Measurements from ENCODE around the gene CAMSAP1.

The CAMSAP1 gene

DNA sequence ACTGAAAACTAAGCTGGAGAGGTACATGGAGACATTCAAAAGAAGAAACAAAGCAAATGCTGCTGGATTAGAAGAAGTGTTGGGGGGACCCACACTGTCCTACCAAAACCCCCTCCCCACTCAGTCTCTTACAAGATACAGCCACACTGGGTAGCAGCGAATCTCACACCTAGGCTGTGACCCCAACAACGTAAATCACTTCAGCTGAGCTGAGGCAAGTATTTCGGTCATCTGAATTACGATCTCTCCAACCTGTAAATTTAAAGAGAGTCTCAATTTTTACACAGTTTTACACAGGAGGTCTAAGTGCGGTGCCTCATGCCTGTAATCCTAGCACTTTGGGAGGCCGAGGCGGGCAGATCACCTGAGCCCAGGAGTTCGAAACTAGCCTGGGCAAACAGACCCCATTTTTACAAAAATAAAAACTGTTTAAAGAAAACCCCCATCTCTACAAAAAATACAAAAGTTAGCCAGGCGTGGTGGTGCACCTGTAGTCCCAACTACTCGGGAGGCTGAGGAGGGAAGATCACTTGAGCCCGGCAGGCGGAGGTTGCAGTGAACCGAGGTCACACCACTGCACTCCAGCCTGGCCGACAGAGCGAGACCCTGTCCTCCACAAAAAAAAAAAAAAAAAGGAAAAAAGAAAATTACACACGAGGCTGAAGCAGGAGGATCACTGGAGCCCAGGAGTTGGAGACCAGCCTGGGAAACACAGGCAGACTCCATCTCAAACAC lies 3.4 kb downstream of the CAMSAP1 start:
- CTCF ChIA-PET, result no interaction called here
- TF ChIP-seq, protein P1, sequence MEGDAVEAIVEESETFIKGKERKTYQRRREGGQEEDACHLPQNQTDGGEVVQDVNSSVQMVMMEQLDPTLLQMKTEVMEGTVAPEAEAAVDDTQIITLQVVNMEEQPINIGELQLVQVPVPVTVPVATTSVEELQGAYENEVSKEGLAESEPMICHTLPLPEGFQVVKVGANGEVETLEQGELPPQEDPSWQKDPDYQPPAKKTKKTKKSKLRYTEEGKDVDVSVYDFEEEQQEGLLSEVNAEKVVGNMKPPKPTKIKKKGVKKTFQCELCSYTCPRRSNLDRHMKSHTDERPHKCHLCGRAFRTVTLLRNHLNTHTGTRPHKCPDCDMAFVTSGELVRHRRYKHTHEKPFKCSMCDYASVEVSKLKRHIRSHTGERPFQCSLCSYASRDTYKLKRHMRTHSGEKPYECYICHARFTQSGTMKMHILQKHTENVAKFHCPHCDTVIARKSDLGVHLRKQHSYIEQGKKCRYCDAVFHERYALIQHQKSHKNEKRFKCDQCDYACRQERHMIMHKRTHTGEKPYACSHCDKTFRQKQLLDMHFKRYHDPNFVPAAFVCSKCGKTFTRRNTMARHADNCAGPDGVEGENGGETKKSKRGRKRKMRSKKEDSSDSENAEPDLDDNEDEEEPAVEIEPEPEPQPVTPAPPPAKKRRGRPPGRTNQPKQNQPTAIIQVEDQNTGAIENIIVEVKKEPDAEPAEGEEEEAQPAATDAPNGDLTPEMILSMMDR (conservative IDR thresholded peaks at IDR 0.05; ENCODE audit: low read depth), result no peak
- POLR2A ChIA-PET (ENCODE audit: low non-redundant PET), result no interaction called here
- H3K27ac ChIP-seq, result peak overlapping the region; percentile 82
- DNase-seq (ENCODE audit: low spot score), result no peak

DNA sequence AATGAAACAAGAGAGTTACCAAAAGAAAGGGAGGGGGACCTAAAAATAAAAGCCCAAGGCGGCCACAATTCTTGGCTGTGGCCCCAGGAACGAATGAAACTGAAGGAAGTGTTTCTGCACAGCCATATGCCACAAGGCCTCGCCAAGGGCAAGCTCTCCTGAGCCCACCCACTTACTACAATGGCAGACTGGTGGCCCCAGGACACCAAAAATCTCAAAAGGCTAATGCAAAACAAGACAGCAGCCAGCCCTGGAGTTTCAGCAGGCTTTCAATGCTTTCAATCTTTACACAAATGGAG lies 4.0 kb downstream of the CAMSAP1 start:
- CTCF ChIA-PET, result interaction anchor here (1.0 kb wide), 1 partner anchor 39 kb away, joined by 3 read pairs; no protein-coding TSS in a partner anchor
- POLR2A ChIA-PET (ENCODE audit: low non-redundant PET), result no interaction called here
- DNase-seq (ENCODE audit: low spot score), result no peak
- H3K27ac ChIP-seq, result peak overlapping the region; percentile 59
- TF ChIP-seq, protein P1 (conservative IDR thresholded peaks at IDR 0.05; ENCODE audit: low read depth), result no peak

GRCh38 chr9:135902655-135903357 lies 4.5 kb downstream of the CAMSAP1 start:
- H3K27ac ChIP-seq, result peak overlapping the region; percentile 59
- ChIA-PET CTCF (interaction anchor here (1.0 kb wide), 1 partner anchor 39 kb away, joined by 3 read pairs; no protein-coding TSS in a partner anchor), POLR2A (ENCODE audit: low non-redundant PET) (no interaction called here)
- no peak for DNase-seq (ENCODE audit: low spot score)
- TF ChIP-seq, protein P1 (conservative IDR thresholded peaks at IDR 0.05; ENCODE audit: low read depth), result no peak

DNA sequence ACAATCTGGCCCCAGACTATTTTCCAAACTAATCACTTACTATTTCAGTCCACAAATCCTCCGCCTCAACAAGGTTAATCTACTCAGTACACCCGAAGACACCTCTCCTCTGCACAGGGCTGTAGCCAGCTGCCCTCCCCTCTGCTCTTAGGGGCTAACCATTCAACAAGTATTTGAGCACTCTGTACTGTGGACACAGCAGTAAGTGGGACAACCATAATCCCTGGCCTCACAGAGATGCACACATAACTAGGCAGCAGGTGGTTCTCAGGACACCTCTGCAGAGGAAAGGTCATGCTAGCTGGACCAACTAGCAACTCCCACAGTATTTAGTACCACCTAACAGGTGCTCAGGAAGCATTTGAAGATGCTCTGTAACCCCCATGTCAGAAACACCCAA lies 5.5 kb downstream of the CAMSAP1 start:
- TF ChIP-seq, protein P1 (conservative IDR thresholded peaks at IDR 0.05; ENCODE audit: low read depth), result no peak
- H3K27ac ChIP-seq, result no peak overlapping the region
- ChIA-PET POLR2A (ENCODE audit: low non-redundant PET) (no interaction called here), CTCF (interaction anchor here (0.8 kb wide), 1 partner anchor 8 kb away, joined by 3 read pairs; no protein-coding TSS in a partner anchor)
- DNase-seq (ENCODE audit: low spot score), result no peak

- CTCF ChIA-PET, result interaction anchor here (0.8 kb wide), 1 partner anchor 8 kb away, joined by 3 read pairs; no protein-coding TSS in a partner anchor
- TF ChIP-seq, protein P1 (conservative IDR thresholded peaks at IDR 0.05; ENCODE audit: low read depth), result no peak
- no peak for DNase-seq (ENCODE audit: low spot score)
- no peak overlapping the region for H3K27ac ChIP-seq
- POLR2A ChIA-PET (ENCODE audit: low non-redundant PET), result no interaction called here
These were observed 6.2 kb downstream of the CAMSAP1 start for GRCh38 chr9:135901031-135901758.

DNA sequence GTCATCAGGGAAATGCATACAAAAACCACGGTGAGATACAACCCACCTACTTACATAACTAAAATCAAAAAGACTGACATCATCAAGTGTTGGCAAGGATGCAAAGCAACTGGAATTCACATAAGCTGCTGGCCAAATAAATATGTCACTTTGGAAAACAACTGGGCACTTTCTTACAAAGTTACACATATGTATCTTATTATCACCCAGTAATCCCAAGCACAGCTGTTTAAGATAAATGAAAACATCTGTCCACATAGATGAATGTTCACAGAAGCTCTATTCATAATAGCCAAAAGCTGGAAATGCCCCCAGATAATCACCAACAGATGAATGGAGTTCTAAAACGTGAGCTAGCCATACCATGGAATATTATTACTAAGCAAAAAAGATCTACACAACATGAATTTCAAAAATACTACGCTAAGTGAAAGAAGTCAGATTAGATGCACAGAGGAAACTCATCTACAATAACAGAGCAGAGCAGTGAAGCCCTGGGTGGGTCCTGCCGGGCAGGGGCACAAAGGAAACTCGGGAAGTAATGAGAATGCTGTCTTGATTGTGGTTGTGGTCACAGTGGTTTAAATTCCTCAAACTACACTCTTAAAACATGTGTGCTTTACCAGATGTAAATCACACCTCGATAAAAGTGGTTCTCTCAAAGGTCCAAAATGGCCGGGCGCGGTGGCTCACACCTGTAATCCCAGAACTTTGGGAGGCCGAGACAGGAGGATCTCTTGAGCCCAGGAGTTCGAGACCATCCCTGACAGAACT lies 8.5 kb downstream of the CAMSAP1 start:
- TF ChIP-seq, protein P1 (conservative IDR thresholded peaks at IDR 0.05; ENCODE audit: low read depth), result no peak
- no peak for DNase-seq (ENCODE audit: low spot score)
- ChIA-PET CTCF (no interaction called here), POLR2A (ENCODE audit: low non-redundant PET) (no interaction called here)
- no peak overlapping the region for H3K27ac ChIP-seq
